Small intestine (tissue), 7 donors: ENCODE data around the gene LTB4R2. TPM values are rescaled to one million over a fixed set of nuclear protein-coding genes. Genes with fewer than 3 reads are reported as not detected.
A peak's percentile ranks its signal among the peaks of the same experiment; 100 is the strongest.
"Not testable (repeated sequence)": the region's sequence is repeated elsewhere in the genome, so short reads cannot be mapped to it uniquely, and the experiment has no call there.

ENCODE experiments used
- DNase-seq, 2 donors: peaks; one replicate each; pipeline versions ENCODE4 v3.0.0 to v3.0.0-alpha.2; 2013
- FAIRE-seq: peaks from 2 replicates; lab custom pipeline; 2012; peaks lifted over from hg19 to GRCh38; lab: Jason Lieb, UNC
- H3K27ac ChIP-seq, 3 donors: one replicate each; pipeline ENCODE4 v1.5.1; 2013; ENCODE audit warnings: low read length in 2 of 3, mild to moderate bottlenecking in 2 of 3, control low read depth in 1 of 3, inconsistent platforms in 1 of 3, low read depth in 1 of 3, moderate library complexity in 1 of 3
- H3K27me3 ChIP-seq, 3 donors: one replicate each; pipeline ENCODE4 v1.6.1; 2013; ENCODE audit warnings: low read length in 3 of 3, inconsistent platforms in 1 of 3; ENCODE audit not compliant: control insufficient read depth in 3 of 3, insufficient read depth in 3 of 3
- H3K36me3 ChIP-seq, 3 donors: one replicate each; pipeline ENCODE4 v1.6.1; 2013; ENCODE audit warnings: low read length in 3 of 3, inconsistent platforms in 1 of 3, low read depth in 1 of 3, mild to moderate bottlenecking in 1 of 3, moderate library complexity in 1 of 3; ENCODE audit not compliant: control insufficient read depth in 3 of 3, insufficient read depth in 2 of 3
- H3K4me1 ChIP-seq, 3 donors: one replicate each; pipeline ENCODE4 v1.6.1; 2013; ENCODE audit warnings: low read length in 2 of 3, inconsistent platforms in 1 of 3, low read depth in 1 of 3, mild to moderate bottlenecking in 1 of 3, moderate library complexity in 1 of 3; ENCODE audit not compliant: control insufficient read depth in 3 of 3, insufficient read depth in 2 of 3
- H3K4me3 ChIP-seq, 3 donors: one replicate each; pipeline ENCODE4 v1.5.1; 2013; ENCODE audit warnings: low read length in 3 of 3, control low read depth in 1 of 3, inconsistent platforms in 1 of 3, low read depth in 1 of 3, mild to moderate bottlenecking in 1 of 3, moderate library complexity in 1 of 3
- H3K9me3 ChIP-seq, 2 donors: one replicate each; pipeline ENCODE4 v1.6.1; 2013; ENCODE audit warnings: low read depth in 1 of 2, low read length in 1 of 2; ENCODE audit not compliant: control insufficient read depth in 2 of 2, insufficient read depth in 1 of 2
- WGBS, 3 donors: extraction: QIAGEN DNeasy Blood & Tissue Kit; methylation state at CpG; one replicate each; pipeline ENCODE4 v1.1.7; 2013; 5-methylcytosine and 5-hydroxymethylcytosine counted together
- polyA plus RNA-seq, 4 donors: library from polyadenylated mRNA; stranded (reverse) in 3 of 4; unstranded in 1 of 4; fragments of 200-250 nt in 3 of 4; fragments of 120-200 nt in 1 of 4; gene quantifications; one replicate each; pipeline versions ENCODE4 v1.2.1 to v1.2.3, GENCODE V29; 2013
- donor health status: healthy with polysubstance abuse.
- donor health status: control.
- donor health status: control.
- donor health status: Bipolar disorder and iron deficiency.
- donor health status: healthy.

Gene LTB4R2
- polyA plus RNA-seq, 4 donors = 0.89 to 4.7 (median 2.3) TPM

- peaks cover 0 to 7% (median 0%) of the 10 kb centered on the region in 3 donors for H3K27me3 ChIP-seq
- WGBS, 3 donors = 70 to 75% (median 73%) methylated on average over 5 of the region's 5 CpGs
- no peak for DNase-seq
- no peak overlapping the region for H3K27ac ChIP-seq
- H3K4me1 ChIP-seq = no peaks in the 10 kb centered on the region
- H3K4me3 ChIP-seq = no peak overlapping the region
- H3K9me3 ChIP-seq = no peaks in the 10 kb centered on the region
- no peaks in the 10 kb centered on the region for H3K36me3 ChIP-seq
- FAIRE-seq = no peak
Measured at GRCh38 chr14:24325041-24325530, 15.1 kb downstream of the LTB4R2 start.

GRCh38 chr14:24325963-24326362 is 16.0 kb downstream of the LTB4R2 start:
- Histone ChIP-seq H3K9me3 (no peaks in the 10 kb centered on the region), H3K4me1 (no peaks in the 10 kb centered on the region), H3K27me3 (peaks cover 0 to 11% (median 0%) of the 10 kb centered on the region in 3 donors), H3K4me3 (no peak overlapping the region), H3K36me3 (no peaks in the 10 kb centered on the region), H3K27ac (no peak overlapping the region)
- no peak for FAIRE-seq
- no peak for DNase-seq
- WGBS, 3 donors = 85 to 87% (median 86%) methylated on average over 8 to 9 of the region's 9 CpGs

- Histone ChIP-seq H3K4me1 (peaks cover 0 to 8% (median 0%) of the 10 kb centered on the region in 3 donors), H3K36me3 (no peaks in the 10 kb centered on the region), H3K27ac (no peak overlapping the region), H3K9me3 (no peaks in the 10 kb centered on the region), H3K27me3 (peaks cover 0 to 21% (median 0%) of the 10 kb centered on the region in 3 donors), H3K4me3 (no peak overlapping the region)
- 87 to 94% (median 87%) methylated on average over 2 of the region's 2 CpGs for WGBS, 3 donors
- FAIRE-seq = no peak
- no peak for DNase-seq
Measured at GRCh38 chr14:24327303-24327702, 17.4 kb downstream of the LTB4R2 start.

GRCh38 chr14:24327914-24328313 is 18.0 kb downstream of the LTB4R2 start:
- H3K9me3 ChIP-seq, H3K27ac ChIP-seq, H3K4me3 ChIP-seq, DNase-seq, H3K36me3 ChIP-seq, FAIRE-seq: not testable (repeated sequence)
- Histone ChIP-seq H3K4me1 (peaks cover 0 to 14% (median 6%) of the 10 kb centered on the region in 3 donors), H3K27me3 (peaks cover 0 to 27% (median 0%) of the 10 kb centered on the region in 3 donors)
- WGBS, 3 donors = 1 to 7% (median 4%) methylated on average over 9 of the region's 9 CpGs

GRCh38 chr14:24329073-24329663 is 19.2 kb downstream of the LTB4R2 start:
- H3K9me3 ChIP-seq = no peaks in the 10 kb centered on the region
- WGBS, 3 donors = 85 to 88% (median 88%) methylated on average over 12 of the region's 12 CpGs
- peak overlapping the region in 1 of 3 donors; percentile 35 for H3K27ac ChIP-seq

GRCh38 chr14:24329736-24330135 is 19.8 kb downstream of the LTB4R2 start:
- H3K4me3 ChIP-seq = no peak overlapping the region
- 52 to 66% (median 59%) methylated on average over 9 of the region's 9 CpGs for WGBS, 3 donors
- peak overlapping the region in 1 of 3 donors; percentile 22 for H3K27ac ChIP-seq
- DNase-seq (peak in 1 of 2 donors; percentile 52), FAIRE-seq (no peak)
- no peaks in the 10 kb centered on the region for H3K36me3 ChIP-seq
- peaks cover 0 to 29% (median 15%) of the 10 kb centered on the region in 3 donors for H3K4me1 ChIP-seq
- peaks cover 0 to 44% (median 0%) of the 10 kb centered on the region in 3 donors for H3K27me3 ChIP-seq
- no peaks in the 10 kb centered on the region for H3K9me3 ChIP-seq

More at GRCh38 chr14:24329073-24329663, 19.2 kb downstream of the LTB4R2 start:
- DNase-seq (no peak), FAIRE-seq (no peak)
- Histone ChIP-seq H3K27me3 (peaks cover 0 to 39% (median 0%) of the 10 kb centered on the region in 3 donors), H3K36me3 (no peaks in the 10 kb centered on the region), H3K4me1 (peaks cover 0 to 24% (median 11%) of the 10 kb centered on the region in 3 donors), H3K4me3 (no peak overlapping the region)

- Histone ChIP-seq H3K27me3 (peaks cover 0 to 58% (median 0%) of the 10 kb centered on the region in 3 donors), H3K4me1 (peaks cover 0 to 33% (median 15%) of the 10 kb centered on the region in 3 donors), H3K27ac (no peak overlapping the region), H3K4me3 (no peak overlapping the region), H3K9me3 (no peaks in the 10 kb centered on the region), H3K36me3 (peaks cover 0 to 7% (median 0%) of the 10 kb centered on the region in 3 donors)
- no peak for FAIRE-seq
- no peak for DNase-seq
- WGBS, 3 donors = 90 to 94% (median 90%) methylated on average over 10 of the region's 10 CpGs
Measured at GRCh38 chr14:24330973-24331674, 21.2 kb downstream of the LTB4R2 start.

GRCh38 chr14:24331731-24332267 is 21.9 kb downstream of the LTB4R2 start:
- Histone ChIP-seq H3K4me1 (peaks cover 0 to 33% (median 15%) of the 10 kb centered on the region in 3 donors), H3K36me3 (peaks cover 0 to 12% (median 3%) of the 10 kb centered on the region in 3 donors), H3K4me3 (no peak overlapping the region), H3K27ac (peak overlapping the region in 1 of 3 donors; percentile 12), H3K9me3 (no peaks in the 10 kb centered on the region), H3K27me3 (peaks cover 0 to 59% (median 0%) of the 10 kb centered on the region in 3 donors)
- no peak for DNase-seq
- WGBS, 3 donors = 40 to 56% (median 53%) methylated on average over 26 of the region's 26 CpGs
- no peak for FAIRE-seq
